ENCODE data around the gene ITGBL1.
A peak's percentile ranks its signal among the peaks of the same experiment; 100 is the strongest.

ITGBL1 gene

DNA sequence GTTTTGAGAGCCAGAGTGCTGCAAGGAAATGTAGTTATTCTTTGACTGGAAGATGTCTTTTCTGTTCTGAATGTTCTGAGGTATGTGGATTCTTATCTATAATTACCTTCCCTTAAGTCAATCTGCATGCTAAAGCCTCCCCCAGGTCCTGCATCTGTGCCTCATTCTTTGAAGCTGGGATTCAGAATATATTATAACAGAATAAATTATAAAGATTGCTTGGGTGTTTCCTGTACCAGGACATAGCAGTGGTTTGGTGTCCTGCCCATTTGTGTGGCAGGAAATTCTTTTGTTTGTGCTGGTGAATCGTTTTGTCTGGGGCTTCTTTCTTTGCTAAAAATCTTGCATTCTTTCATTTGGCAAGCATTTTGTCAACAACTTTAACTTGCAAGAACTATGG lies 60.2 kb downstream of the ITGBL1 start:
- H3K27ac ChIP-seq, result no peak overlapping the region
- TF ChIP-seq, protein P1, sequence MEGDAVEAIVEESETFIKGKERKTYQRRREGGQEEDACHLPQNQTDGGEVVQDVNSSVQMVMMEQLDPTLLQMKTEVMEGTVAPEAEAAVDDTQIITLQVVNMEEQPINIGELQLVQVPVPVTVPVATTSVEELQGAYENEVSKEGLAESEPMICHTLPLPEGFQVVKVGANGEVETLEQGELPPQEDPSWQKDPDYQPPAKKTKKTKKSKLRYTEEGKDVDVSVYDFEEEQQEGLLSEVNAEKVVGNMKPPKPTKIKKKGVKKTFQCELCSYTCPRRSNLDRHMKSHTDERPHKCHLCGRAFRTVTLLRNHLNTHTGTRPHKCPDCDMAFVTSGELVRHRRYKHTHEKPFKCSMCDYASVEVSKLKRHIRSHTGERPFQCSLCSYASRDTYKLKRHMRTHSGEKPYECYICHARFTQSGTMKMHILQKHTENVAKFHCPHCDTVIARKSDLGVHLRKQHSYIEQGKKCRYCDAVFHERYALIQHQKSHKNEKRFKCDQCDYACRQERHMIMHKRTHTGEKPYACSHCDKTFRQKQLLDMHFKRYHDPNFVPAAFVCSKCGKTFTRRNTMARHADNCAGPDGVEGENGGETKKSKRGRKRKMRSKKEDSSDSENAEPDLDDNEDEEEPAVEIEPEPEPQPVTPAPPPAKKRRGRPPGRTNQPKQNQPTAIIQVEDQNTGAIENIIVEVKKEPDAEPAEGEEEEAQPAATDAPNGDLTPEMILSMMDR (conservative IDR thresholded peaks at IDR 0.05), result no peak

DNA sequence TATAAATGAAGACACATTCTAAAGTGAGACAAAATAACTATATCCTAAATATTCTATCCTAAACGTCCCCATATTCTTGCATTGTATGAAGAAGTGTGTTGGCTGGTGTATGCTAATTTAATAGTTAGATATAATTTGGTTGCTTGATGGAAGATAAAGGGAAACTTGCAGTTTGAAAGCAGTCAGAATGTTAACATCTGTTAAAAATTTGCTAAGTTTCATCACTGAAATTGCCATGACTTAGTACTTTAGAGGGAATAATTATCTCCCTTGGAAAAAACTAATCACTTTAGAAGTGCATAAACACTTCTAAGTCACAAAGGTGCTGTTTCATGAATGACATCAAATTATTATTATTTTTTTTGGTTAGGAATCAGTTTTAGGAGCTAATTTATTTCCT lies 61.6 kb downstream of the ITGBL1 start:
- TF ChIP-seq, protein P1 (conservative IDR thresholded peaks at IDR 0.05), result no peak
- no peak overlapping the region for H3K27ac ChIP-seq

DNA sequence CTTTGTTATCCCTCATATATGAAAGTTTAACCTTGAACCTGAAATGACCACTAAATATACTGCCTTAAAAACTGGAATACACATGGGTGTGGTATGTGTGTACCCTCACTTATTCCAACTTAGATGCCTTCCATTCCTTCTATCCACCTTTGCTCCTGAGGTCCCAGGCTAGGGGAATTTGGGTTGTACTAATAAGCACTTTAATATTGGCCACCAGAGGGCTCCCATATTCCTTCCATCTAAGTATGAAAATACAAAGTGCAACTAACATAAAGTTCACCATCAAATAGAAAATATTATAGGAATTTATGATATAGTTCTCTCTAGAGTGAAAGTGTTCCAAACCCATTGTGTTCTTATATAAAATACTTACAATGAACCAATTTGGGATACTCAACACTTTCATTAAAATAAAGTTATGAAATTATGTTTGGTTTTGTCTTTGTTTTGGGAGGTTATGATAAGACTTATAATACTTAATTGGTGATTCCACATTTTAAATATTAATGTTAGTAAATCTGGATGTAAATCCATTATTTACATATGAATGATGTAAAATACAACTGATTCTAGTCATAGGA lies 62.3 kb downstream of the ITGBL1 start:
- TF ChIP-seq, protein P1 (conservative IDR thresholded peaks at IDR 0.05), result peak; percentile 90
- H3K27ac ChIP-seq, result no peak overlapping the region

DNA sequence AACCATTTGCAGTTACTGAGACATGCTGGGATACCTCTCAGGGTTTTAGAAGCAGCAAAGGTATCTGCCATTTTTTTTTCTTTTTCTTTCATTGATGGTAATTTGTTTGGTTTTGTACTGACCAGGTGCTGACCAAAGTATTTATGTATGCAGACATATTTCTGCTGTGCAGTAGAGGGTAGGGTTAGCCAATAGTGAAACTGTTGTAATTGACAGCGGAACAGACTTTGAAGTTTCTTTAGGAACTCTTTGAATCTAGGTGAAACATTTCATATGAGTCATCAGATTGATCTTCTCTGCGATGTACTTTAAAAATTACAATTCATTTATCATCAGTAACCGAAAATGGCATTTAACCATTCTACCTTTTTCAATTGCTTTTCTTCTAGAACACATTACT lies 63.0 kb downstream of the ITGBL1 start:
- H3K27ac ChIP-seq, result no peak overlapping the region
- TF ChIP-seq, protein P1 (conservative IDR thresholded peaks at IDR 0.05), result no peak

DNA sequence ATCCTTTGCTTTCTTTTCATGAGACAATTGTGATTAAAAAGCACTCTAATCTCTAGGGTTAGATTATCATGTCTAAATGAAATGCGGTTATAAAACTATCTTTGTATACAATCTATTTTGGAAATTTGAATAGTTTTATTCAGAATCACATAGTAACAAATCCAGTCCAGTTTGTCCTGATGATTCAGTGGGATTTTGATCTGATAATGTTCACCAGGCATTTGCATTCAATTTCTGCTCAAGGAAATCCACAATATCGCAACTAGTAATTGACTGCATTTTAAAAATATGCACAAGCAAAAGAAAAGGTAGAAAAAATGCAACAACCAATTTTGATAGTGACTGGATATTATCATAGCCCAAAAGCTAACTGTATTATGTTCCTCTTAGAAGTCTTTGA lies 63.8 kb downstream of the ITGBL1 start:
- no peak overlapping the region for H3K27ac ChIP-seq
- TF ChIP-seq, protein P1 (conservative IDR thresholded peaks at IDR 0.05), result no peak

DNA sequence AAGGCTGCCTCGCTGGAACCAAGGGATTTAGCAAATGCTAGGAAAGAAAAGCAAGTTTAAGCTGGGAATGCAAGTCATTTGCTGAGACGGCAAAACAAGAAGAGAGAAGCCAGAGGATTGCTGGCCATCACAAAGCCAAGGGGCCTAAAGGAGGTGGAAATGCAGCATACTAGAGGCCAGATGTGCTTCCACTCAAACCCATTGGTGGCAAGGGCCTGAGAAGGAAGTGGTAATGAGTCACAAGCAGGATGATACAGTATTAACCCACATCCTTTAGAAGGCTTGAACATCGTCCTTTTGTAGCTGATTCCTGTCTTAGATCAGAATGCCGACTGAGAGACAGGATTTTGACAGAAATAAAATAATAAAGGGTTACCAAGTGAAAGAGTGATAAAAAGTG lies 68.2 kb downstream of the ITGBL1 start:
- no peak overlapping the region for H3K27ac ChIP-seq
- TF ChIP-seq, protein P1 (conservative IDR thresholded peaks at IDR 0.05), result no peak

DNA sequence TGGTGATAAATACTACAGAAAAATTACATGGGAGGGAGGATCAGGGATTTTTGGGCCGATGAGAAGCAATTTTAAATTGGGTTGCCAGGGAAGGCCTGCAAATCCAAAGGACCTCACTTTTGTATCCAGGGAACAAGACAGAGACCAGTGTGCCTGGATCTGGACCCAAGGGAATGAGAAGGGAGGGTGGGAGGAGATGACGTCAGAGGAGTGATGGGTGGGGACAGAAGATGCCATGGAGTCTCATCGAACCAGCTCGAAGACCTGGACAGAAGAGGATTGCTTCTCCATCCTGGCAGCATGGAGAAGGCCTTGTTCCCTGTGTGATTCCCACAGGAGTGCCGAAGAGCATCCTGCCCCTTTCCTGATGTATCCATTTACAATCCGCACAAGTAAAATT lies 68.9 kb downstream of the ITGBL1 start:
- no peak overlapping the region for H3K27ac ChIP-seq
- TF ChIP-seq, protein P1 (conservative IDR thresholded peaks at IDR 0.05), result no peak
